ENCODE measurements around the gene C1orf50.
"Not testable (repeated sequence)": the region's sequence is repeated elsewhere in the genome, so short reads cannot be mapped to it uniquely, and the experiment has no call there.

C1orf50 gene

GRCh38 chr1:42740851-42741580, 26.0 kb upstream of the C1orf50 start:
- no peak for DNase-seq

GRCh38 chr1:42741706-42742105, 25.3 kb upstream of the C1orf50 start:
- no peak for DNase-seq

DNA sequence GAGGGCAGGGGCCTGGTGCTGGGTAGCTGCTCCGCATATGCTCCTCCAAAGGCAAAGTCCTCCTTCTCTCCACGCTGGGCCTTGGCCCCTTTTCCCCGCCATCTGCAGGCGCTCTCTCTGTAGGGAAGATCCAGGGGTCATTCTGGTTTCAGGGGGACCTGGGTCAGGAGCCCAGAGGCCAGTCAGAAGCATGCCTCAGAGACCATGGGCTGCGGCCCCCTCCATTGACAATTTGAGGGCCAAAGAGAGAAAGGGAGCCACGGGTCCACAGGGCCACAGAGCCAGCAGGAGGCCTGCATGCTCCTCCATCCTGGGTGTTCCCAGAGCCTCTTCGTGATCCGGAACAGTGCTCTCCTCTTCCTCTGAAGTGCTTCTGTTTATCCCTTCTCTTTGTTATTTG, 24.9 kb upstream of the C1orf50 start:
- no peak for DNase-seq

DNA sequence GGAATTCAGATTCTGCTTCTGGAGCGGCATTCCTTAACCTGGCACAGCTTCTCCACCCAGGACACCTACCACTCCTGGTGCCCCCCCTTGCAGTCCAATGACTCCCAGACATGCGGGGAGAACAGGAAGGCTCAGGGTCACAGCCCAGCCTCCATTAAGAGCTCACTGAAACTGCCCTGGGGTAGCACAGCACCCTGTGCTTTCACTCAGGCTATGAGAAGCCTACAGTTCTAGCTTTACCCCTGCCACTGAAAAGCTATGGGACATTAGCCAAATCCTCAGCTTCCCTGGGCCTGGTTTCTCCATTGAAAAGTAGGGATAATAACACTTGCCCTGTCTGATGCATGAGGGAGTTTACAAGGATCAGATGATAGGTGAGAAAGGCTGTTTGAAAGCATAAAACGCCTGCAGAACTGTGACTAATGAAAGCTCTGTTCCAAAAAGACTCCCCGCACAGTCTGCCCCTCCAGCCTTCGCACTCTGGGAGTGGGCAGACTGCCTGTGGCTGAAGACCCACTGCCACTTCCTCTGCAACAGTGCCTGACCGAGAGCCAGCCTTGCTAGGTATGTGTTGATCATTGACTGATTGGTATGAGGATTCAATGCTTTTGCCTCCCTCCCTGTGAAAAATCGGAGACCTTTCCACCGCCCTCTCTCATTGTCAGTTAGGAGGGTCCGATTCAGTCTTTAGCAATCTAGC, 24.3 kb upstream of the C1orf50 start:
- DNase-seq, result no peak

GRCh38 chr1:42743317-42744147, 23.5 kb upstream of the C1orf50 start:
- DNase-seq, result no peak

- DNase-seq, result no peak
Measured at GRCh38 chr1:42744148-42744413, 23.0 kb upstream of the C1orf50 start.

GRCh38 chr1:42745851-42746250, 21.2 kb upstream of the C1orf50 start:
- DNase-seq, result no peak

DNA sequence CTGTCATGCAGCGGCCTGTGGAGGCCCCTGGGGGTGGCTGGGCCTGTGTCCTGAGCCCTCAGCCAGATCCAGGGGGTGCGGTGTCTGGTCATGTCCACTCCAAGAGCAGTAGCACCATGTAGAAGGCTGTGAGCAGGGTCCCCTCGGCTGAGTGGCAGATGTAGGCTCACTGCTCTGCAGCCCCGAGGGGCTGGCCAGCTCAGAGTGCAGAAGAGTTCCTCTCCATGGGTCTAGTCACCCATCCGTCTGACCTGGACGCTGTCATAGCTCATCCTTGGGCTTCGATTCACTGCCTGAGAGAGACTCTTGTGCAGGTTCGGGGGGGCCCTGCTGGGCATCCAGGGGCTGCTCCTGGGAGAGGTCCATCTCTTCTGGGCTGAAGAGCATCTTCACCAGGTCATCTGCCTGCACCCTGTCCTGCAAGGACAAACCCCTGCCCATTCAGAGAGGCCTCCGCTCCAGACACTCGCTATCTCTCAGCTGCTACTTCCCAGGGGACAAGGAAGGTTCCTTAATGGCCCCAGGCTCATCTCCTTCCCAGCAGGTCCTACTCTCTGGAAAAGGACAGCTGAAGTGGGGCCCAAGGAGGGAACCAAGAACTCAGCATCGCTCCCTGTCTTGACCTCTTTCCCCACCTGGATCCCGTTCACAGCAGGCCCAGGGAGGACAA, 20.5 kb upstream of the C1orf50 start:
- DNase-seq, result no peak

- peak; percentile 30 for DNase-seq
Measured at GRCh38 chr1:42747125-42747524, 19.9 kb upstream of the C1orf50 start.

- DNase-seq, result no peak
Measured at GRCh38 chr1:42748021-42748420, 19.0 kb upstream of the C1orf50 start.

DNA sequence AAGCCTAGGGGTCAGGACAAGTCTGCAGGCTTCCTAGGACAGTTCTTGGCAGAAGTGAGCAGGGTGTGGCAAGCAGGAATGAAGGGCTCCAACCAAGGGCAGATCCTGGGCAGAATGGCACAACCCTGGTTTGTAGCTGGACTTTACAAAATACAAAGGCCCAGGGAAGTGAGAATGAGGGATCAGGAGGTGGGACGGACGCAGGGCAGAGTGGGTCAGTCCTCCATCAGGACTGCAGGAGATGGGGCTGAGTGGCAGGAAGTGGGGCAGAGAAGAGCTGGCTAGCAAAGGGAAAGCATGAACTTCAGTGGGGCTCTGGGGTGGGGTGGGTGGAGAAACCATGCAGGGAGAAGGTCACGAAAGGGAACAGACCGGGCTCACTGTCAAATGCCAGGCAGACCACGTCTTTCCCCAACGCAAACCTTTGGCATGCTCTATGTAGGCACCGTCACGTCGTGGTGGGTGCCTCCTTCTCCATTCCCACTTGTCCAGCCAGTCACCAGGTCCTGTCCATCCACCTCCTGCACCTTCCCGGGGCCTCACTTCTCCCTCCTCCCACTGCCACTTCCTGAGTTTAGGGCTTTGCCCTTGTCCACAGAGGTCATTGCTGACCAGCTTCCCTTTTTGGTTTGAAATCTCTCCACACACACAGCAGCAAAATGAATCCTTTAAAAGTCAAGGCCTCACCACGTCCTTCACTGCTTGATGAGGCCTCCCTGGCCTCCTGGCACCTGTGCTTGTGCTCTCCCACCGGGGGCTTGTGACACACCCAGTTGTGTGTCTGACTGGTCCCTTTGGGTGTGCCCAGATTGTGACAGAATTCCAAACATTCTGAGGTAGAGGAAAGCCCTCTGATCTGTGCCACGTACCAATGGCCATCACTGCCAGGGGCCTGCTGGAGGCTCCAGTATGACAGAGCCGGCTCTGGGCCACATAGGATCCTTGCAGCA, 18.3 kb upstream of the C1orf50 start:
- DNase-seq, result no peak

GRCh38 chr1:42750041-42750440, 17.0 kb upstream of the C1orf50 start:
- no peak for DNase-seq

DNA sequence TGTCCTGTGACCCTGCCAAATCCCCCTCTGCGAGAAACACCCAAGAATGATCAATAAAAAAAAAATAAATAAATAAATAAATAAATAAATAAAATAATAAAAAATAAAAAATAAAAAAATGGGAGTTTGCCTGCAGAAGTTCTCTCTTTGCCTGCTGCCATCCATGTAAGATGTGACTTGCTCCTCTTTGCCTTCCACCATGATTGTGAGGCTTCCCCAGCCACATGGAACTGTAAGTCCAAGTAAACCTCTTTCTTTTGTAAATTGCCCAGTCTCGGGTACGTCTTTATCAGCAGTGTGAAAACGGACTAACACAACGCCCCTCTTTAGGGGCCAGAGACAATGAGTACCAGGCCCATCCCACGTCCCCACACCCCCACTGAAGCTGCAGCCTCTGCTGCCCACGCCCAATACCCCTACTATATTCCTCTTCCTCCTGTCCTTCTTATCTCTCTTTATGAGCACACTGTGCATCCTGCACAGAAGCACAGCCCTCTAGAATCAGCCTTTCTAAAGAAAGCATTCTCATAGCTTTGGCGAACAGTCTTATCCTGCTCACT, 15.5 kb upstream of the C1orf50 start:
- not testable (repeated sequence) for DNase-seq

- no peak for DNase-seq
Measured at GRCh38 chr1:42752284-42752683, 14.8 kb upstream of the C1orf50 start.

DNA sequence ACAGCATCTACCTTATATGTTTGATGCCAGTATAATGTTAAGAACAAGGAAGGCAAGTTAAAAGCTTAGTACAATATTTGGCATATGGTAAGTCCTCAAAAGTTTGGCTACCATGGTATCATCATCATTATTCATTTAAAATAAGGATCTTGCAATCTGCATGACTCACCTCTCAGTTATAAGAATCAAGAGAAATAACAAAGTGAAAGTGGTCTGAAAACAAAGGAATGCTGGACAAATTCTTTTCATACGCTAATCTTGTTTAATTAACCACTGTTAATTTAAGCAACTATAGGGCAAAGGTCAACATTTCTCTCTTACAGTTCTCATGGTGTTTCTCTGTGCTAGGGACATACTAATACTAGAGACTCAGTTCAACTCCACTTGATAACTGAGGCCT, 14.0 kb upstream of the C1orf50 start:
- DNase-seq, result no peak

- DNase-seq, result no peak
Measured at GRCh38 chr1:42756956-42757891, 9.8 kb upstream of the C1orf50 start.

GRCh38 chr1:42757892-42758275, 9.2 kb upstream of the C1orf50 start:
- no peak for DNase-seq

DNA sequence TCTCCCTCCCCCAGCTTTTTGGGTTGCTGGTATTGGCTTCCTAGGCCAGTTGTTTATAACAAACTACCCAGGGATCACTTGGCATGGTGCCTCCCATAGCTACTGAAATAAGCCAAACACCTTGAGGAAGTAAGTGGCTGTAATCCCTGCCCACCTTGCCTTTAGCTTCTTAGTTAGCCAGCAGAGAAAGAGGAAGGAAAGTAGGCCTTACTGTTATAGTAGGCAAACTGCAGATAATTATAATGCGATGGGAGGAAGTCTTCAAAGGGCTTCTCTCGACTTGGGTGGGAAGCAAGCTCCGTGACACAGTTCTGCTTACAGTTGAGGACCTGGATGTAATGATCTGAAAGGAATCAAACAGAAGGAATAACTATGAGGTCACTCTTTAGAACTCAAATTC, 8.4 kb upstream of the C1orf50 start:
- DNase-seq, result no peak

DNA sequence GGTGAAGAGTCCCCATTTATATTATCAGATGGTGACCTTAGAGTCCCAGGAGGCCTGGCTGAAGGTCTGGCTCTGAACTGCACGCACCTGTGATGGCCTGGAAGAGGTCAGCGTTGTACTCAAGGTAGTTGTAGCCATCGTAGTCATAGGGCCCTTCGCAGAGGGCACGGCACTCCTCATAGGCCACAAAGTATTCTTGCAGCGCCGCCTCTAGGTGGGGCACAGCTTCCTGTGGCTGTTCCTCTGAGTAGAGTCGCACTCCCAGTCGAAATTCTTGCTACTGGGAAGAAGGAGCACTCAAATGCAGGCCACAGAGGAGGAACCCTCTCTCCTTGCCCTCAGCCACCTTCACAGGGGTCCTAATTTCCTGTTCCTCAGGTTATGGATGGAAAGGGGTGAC, 7.9 kb upstream of the C1orf50 start:
- no peak for DNase-seq

DNA sequence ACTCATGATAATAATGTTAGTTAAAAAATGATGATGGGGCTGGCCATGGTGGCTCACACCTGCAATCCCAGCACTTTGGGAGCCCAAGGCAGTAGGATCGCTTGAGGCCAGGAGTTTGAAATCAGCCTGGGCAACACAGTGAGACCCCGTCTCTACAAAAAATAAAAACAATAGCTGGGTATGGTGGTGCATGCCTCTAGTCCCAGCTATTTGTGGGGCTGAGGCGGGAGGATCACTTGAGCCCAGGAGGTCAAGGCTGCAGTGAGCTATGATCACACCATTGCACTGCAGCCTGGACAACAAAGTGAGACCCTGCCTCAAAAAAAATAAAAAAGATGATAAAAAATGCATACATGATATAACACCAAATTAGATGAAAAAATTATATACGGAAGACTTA, 5.5 kb upstream of the C1orf50 start:
- no peak for DNase-seq

DNA sequence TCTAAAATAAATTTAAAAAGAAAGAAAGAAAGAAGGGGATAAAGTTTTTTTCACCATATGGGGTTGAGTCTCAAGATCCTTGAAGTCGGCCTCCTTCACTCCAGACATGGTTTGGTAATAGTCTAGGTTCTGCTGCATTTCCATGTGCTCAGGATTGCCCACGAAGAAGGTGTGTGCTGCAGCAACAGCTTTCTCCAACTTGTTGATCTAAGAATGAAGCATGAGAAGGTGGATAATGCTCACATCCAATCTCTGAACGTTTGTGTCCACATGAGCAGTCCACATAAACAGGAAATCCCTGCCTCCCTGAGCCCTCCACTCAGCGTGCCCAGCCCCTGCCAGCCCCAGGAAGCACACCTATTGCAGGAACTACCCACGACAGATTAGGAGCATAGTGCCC, 4.8 kb upstream of the C1orf50 start:
- no peak for DNase-seq

Data from effector CD8-positive, alpha-beta T cell (primary cell).